AG09309 (cell line): ENCODE measurements around the gene GLT1D1.
"Not testable (repeated sequence)": the region's sequence is repeated elsewhere in the genome, so short reads cannot be mapped to it uniquely, and the experiment has no call there.

Source experiments
- DNase-seq: peaks from one replicate; pipeline ENCODE4 v3.0.0-alpha.2; 2010; ENCODE audit warnings: low read depth
- H3K4me3 ChIP-seq: 2 replicates; pipeline ENCODE4 v1.5.1; 2011; ENCODE audit warnings: mild to moderate bottlenecking, low read depth, low read length, moderate library complexity; ENCODE audit not compliant: control insufficient read depth
- CTCF ChIP-seq: IDR thresholded peaks from 2 replicates; pipeline ENCODE4 v1.5.1; 2011; ENCODE audit warnings: mild to moderate bottlenecking, low read depth, low read length, inconsistent platforms; ENCODE audit not compliant: insufficient read depth, control insufficient read depth; ENCODE audit errors: missing control alignments

GLT1D1 gene

GRCh38 chr12:128830505-128830893 is 22.8 kb upstream of the GLT1D1 start:
- DNase-seq = no peak
- H3K4me3 ChIP-seq = no peak overlapping the region
- no peak for TF ChIP-seq CTCF

GRCh38 chr12:128833418-128833817 is 19.9 kb upstream of the GLT1D1 start:
- H3K4me3 ChIP-seq = no peak overlapping the region
- no peak for TF ChIP-seq CTCF
- no peak for DNase-seq

GRCh38 chr12:128839885-128840284 is 13.4 kb upstream of the GLT1D1 start:
- not testable (repeated sequence) for H3K4me3 ChIP-seq, DNase-seq

GRCh38 chr12:128840862-128841468 is 12.3 kb upstream of the GLT1D1 start:
- no peak overlapping the region for H3K4me3 ChIP-seq
- DNase-seq = no peak
- TF ChIP-seq CTCF = no peak

GRCh38 chr12:128842579-128842978 is 10.7 kb upstream of the GLT1D1 start:
- no peak for TF ChIP-seq CTCF
- H3K4me3 ChIP-seq = no peak overlapping the region
- no peak for DNase-seq

GRCh38 chr12:128843538-128843937 is 9.7 kb upstream of the GLT1D1 start:
- TF ChIP-seq CTCF = no peak
- no peak overlapping the region for H3K4me3 ChIP-seq
- DNase-seq = no peak

GRCh38 chr12:128844031-128844635 is 9.1 kb upstream of the GLT1D1 start:
- DNase-seq = no peak
- no peak overlapping the region for H3K4me3 ChIP-seq
- TF ChIP-seq CTCF = no peak

GRCh38 chr12:128846671-128847070 is 6.6 kb upstream of the GLT1D1 start:
- DNase-seq = not testable (repeated sequence)

More at GRCh38 chr12:128846671-128847070, 6.6 kb upstream of the GLT1D1 start:
- H3K4me3 ChIP-seq = not testable (repeated sequence)
